Fibroblast of peridontal ligament (primary cell): ENCODE results near the gene TMEM204.

Experiments
- DNase-seq: peaks from one replicate; pipeline ENCODE4 v3.0.0-alpha.2; 2010; ENCODE audit errors: extremely low read depth

TMEM204 gene

GRCh38 chr16:1520461-1520860, 13.0 kb upstream of the TMEM204 start:
- DNase-seq = no peak

- peak; percentile 18 for DNase-seq
Observed at GRCh38 chr16:1523581-1524245, 9.8 kb upstream of the TMEM204 start.

- DNase-seq = no peak
Observed at GRCh38 chr16:1524366-1524765, 9.1 kb upstream of the TMEM204 start.

DNA sequence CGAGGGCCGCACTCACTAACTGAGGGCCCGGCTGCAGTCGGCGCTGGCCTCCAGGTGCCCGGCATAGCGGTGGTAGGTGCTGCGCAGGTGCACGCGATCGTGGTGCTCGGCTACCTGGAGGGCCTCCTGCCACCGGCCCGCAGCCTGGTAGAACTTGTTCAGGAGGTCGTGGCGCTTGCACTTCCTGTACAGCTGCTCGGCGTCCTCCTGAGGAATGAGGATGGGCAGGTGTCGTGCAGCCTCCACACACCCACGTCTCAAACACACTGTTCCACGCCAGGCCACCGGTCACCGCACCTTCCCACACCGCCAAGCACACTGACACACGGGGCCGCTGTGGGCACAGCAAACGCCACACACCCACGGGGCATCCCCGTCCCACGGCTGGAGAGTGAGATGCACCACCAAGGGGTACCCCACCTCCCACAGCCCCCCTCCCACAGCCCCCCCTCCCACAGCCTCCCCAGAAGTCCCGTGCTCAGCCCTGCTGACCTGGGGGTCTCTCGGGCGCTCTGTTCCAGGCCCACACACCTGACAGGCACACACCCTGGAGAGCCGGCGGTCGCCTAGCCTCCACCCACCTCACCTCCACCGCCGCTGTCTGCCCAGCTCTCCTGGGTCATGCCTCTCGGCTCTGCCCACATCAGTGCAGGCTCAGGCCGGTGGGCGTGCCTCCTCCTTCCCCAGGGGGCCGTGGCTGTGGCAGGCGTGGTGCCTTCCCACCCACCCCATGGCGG, 7.4 kb upstream of the TMEM204 start:
- no peak for DNase-seq

DNA sequence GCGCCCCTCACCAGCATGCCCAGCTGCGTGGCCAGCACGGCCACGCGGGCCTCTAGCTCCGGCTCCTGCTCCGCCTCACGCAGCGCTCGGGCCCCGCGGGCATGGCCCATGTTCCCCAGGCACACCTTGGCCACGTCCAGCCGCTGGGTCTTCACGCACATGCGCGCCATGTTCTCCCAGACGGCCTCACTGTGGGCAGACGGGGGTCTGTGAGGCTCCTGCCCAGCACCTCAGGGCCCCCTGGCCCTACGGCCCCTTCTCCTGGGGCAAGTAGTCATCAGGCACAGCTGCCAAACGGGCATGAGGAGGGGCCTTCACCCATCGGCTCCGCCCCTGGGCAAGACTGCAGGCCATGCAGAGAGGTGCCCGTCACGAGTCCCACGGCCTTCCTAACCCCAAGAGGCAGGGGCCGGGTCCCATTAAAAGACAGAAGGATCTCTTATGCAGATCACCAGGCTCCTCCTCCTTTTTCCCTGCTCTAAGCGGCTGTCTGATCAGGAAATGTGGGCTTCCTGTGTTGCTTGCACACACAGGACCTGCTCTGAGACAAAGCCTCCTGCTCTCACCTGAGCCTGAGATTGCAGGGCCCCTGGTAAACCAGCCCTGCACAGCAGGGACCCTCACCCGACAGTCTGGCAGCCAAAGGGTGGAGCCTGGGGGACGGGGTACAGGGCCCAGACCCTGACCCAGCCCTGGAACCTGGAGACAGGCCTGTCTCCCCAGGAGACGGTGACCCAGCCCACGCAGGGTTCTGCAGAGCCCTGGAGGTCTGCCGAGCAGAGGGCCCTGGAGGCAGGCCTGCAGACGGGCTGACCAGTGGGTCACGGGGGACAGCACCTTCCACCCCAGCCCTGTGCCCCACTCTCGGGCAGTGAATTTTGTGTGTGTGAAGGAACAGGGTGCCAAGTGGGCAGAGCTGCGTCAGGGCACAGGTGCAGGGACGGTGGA, 6.6 kb upstream of the TMEM204 start:
- DNase-seq = no peak

DNA sequence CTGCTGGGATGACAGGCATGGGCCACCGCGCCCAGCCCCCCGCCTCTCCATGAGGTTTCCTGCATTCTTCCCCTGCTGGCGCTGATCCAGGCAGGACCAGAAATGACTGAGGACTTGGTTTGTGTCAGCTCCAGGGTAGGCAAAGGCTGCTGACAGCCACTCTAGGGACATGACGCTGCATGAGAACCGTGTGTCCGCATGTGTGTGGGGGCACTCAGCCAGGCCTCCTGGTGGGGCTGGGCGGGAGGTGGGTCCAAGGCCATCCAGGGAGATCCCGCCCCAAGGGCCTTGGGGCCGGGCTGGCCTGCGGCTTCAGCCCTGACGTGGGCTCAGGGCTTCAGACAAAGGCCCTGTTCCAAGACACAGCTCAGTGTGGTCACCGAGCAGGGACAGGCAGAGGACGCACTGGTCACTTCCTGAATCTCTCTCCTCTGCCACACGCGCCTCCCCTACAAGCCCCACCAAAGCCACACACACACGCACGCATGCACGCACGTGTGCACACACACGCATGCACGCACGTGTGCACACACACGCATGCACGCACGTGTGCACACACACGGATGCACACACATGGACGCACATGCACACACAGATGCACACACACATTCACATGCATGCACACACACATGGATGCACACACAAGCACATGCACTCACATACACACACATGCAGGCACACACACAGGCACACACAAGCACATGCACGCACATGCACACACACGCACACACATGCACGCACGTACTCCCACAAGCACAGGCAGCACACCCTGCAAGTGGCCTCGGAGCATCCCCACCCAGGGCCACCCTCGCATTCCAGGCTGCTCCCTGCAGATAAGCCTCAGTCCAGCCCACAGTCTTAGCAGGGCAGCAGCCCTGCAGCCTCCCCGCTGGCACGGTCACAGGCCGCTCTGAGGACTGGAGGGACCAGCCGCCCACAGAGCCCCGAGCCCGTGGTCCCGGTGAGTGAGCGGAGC, 5.3 kb upstream of the TMEM204 start:
- no peak for DNase-seq

DNA sequence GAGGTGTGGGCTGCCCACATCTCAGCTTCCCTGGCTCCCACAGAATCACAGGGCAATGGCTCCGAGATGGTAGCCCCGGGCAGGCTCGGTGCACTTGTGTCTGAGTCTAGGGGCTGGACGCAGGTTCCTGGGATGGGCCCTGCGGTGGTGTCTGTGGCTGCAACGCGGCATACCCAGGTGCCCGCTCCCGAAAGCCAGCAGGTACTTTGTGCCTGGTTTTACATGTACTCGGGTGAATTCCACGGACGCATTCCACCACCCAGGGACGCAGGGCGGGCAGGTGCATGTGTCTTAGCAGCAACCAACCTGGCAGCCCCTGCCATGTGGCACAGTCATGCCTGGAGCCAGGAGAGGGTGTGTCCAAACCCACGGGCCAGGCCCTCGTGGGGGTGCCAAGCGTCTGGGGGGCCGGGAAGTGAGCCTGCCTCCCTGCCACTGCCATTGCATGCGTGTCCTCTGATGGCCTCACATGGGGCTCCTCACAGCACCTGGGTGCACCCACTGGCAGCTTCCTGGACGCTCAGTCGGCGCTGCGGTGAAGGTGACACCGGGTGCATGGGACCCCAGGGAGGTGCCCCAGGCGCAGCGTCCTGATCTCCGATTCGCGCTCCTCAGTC, 4.4 kb upstream of the TMEM204 start:
- no peak for DNase-seq

DNA sequence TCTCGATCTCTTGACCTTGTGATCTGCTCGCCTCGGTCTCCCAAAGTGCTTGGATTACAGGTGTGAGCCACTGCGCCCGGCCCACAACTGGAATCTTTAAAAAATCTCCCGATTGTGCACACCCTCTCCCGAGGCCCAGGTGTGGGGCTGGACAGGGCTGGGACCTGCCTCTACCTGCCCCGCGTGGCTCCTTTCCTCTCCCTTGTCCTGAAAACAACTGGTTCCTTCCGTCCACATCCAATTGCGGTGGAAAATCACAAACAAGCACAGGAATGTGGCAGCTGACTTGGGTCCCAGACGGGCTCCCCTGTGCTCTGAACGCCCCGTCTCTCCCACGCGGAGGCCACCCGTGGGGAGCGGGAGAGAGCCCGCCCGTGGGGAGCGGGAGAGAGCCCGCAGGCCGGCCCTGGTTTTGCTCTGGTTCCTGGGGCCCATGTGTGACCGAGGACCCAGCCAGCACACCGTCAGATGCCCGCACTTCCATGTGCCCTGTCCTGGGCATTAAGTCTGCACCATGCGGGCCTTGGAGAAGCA, 3.0 kb upstream of the TMEM204 start:
- DNase-seq = no peak

GRCh38 chr16:1530883-1531637, 2.4 kb upstream of the TMEM204 start:
- DNase-seq = peak; percentile 89

DNA sequence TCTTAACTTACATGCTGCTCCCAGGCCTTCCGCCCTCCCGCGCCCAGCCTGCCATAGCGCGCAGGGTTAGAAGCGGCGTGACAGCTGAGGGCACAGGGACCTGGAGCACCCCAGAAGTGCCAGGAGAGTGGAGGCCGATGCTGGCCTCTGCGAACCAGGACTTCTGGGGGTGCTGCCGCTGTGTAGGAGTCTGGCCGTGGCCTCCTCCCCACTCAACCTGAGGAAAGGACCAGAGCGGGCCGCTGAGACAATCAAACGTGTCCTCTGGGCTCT, 1.9 kb upstream of the TMEM204 start:
- no peak for DNase-seq

GRCh38 chr16:1532081-1532760, 1.2 kb upstream of the TMEM204 start:
- no peak for DNase-seq

DNA sequence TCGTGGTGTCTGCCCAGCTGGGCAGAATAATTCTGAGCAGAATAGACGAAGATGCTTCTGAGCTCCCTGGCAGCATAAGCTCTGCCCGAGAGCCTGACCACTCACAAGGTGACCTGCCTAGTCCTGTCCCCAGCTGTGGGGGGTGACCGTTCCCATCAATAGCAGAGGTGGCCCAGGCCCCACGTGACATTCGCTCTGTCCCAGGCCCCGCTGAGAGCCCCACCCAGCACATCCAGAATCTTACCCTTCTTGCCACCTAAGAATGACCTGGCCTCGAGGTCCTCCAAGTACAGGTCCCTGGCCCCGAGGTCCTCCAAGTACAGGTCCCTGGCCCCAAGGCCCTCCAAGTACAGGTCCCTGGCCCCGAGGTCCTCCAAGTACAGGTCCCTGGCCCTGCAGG, 695 bp upstream of the TMEM204 start:
- DNase-seq = no peak

GRCh38 chr16:1534021-1535020, 855 bp downstream of the TMEM204 start:
- peak; percentile 24 for DNase-seq

- DNase-seq = peak; percentile 23
Observed at GRCh38 chr16:1535391-1536291, 2.2 kb downstream of the TMEM204 start.

DNA sequence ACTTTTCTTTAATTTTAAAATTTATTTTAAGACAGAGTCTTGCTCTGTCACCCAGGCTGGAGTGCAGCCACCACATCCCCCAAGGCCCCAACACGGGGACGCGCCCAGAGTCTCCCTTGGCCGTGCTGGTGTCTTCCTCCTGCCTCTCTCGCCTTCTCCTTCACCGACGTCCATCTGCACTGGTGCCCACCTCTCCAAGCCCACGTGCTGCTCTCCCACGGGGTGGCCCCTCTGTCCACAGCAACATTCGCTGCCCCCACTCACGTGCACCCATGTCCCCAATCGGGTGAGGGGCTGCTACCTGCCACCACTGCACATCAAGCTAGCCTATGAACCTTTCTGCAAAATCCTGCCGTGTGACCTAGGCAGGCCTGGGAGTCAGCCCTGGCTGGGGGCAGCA, 3.1 kb downstream of the TMEM204 start:
- DNase-seq = no peak

- DNase-seq = no peak
Observed at GRCh38 chr16:1537138-1537577, 3.7 kb downstream of the TMEM204 start.

- no peak for DNase-seq
Observed at GRCh38 chr16:1537763-1538289, 4.4 kb downstream of the TMEM204 start.
